Cardiac muscle cell (in vitro differentiated cells and primary cell): Measurements from ENCODE around the gene SLC35E2B. TPM values are rescaled to one million over a fixed set of nuclear protein-coding genes. Genes with fewer than 3 reads are reported as not detected.

Experiments
- DNase-seq, 2 donors: peaks; one replicate each; pipeline versions ENCODE4 v3.0.0 to v3.0.0-alpha.2; 2010 to 2017; ENCODE audit warnings: low read depth in 1 of 2, low spot score in 1 of 2
- H3K27ac ChIP-seq: fragments of 200-600 bp; sonication (generic); 2 replicates; pipeline ENCODE4 v1.5.1; 2016
- H3K27me3 ChIP-seq: fragments of 200-600 bp; sonication (generic); 2 replicates; pipeline ENCODE4 v1.6.0; 2016; ENCODE audit warnings: control low read depth
- H3K36me3 ChIP-seq: fragments of 200-600 bp; sonication (generic); 2 replicates; pipeline ENCODE4 v1.5.1; 2016; ENCODE audit warnings: control low read depth
- H3K4me1 ChIP-seq: fragments of 200-600 bp; sonication (generic); 2 replicates; pipeline ENCODE4 v1.8.1; 2017; ENCODE audit warnings: low read depth, mild to moderate bottlenecking, mixed run types
- H3K4me3 ChIP-seq: fragments of 200-600 bp; sonication (generic); 2 replicates; pipeline ENCODE4 v1.5.1; 2016; ENCODE audit warnings: mild to moderate bottlenecking
- H3K9me3 ChIP-seq: fragments of 200-600 bp; sonication (generic); 2 replicates; pipeline ENCODE4 v1.5.1; 2017; ENCODE audit warnings: low read depth, mild to moderate bottlenecking, control low read depth
- CTCF ChIP-seq: IDR thresholded peaks from 2 replicates; pipeline ENCODE4 v1.5.1; 2012; ENCODE audit warnings: low read depth, mild to moderate bottlenecking, low read length
- polyA plus RNA-seq: library from polyadenylated mRNA; unstranded; fragments of >200 nt; fragmentation: Nextera tagmentation; extraction: Ambion mirVana; gene quantifications from 2 replicates; pipeline ENCODE4 v1.2.1, GENCODE V29; 2016
- total RNA-seq: library from RNA; depleted of rRNA; stranded (reverse); fragments of >200 nt; gene quantifications from 2 replicates; pipeline ENCODE4 v1.2.3, GENCODE V29; 2016

The SLC35E2B gene
- total and polyA plus RNA-seq, 2 experiments from 2014 or later, result 30.7 to 74.6 TPM

GRCh38 chr1:1616838-1617237, 75.8 kb downstream of the SLC35E2B start:
- Histone ChIP-seq H3K27me3 (no peaks in the 10 kb centered on the region), H3K4me3 (peak overlapping the region; percentile 83), H3K4me1 (peaks cover 7% of the 10 kb centered on the region), H3K36me3 (peaks cover 6% of the 10 kb centered on the region), H3K27ac (no peak overlapping the region), H3K9me3 (no peaks in the 10 kb centered on the region)
- no peak for TF ChIP-seq CTCF
- no peak for DNase-seq

GRCh38 chr1:1616045-1616790, 76.4 kb downstream of the SLC35E2B start:
- peaks cover 7% of the 10 kb centered on the region for H3K4me1 ChIP-seq
- H3K9me3 ChIP-seq, result no peaks in the 10 kb centered on the region
- no peak for TF ChIP-seq CTCF
- H3K27me3 ChIP-seq, result no peaks in the 10 kb centered on the region
- peak; percentile 50 to 60 for DNase-seq
- H3K36me3 ChIP-seq, result peaks cover 6% of the 10 kb centered on the region
- H3K4me3 ChIP-seq, result peak overlapping the region; percentile 83
- H3K27ac ChIP-seq, result peak overlapping the region; percentile 98

GRCh38 chr1:1615256-1616044, 77.1 kb downstream of the SLC35E2B start, which contains the start of gene MIB2:
MIB2 (plus strand) TSS chr1:1615500; CDS start chr1:1623453, 7,953 bp downstream.
- Histone ChIP-seq H3K36me3 (peaks cover 6% of the 10 kb centered on the region), H3K4me3 (peak within 1 kb of the TSS; percentile 83), H3K4me1 (peaks cover 7% of the 10 kb centered on the region), H3K27me3 (no peaks in the 10 kb centered on the region), H3K9me3 (no peaks in the 10 kb centered on the region), H3K27ac (peak within 1 kb of the TSS; percentile 98)
- DNase-seq, result peak; percentile 97 to 100
- TF ChIP-seq CTCF, result no peak

GRCh38 chr1:1614954-1615255, 77.7 kb downstream of the SLC35E2B start:
- H3K9me3 ChIP-seq, result no peaks in the 10 kb centered on the region
- no peak for DNase-seq
- H3K4me1 ChIP-seq, result peaks cover 7% of the 10 kb centered on the region
- H3K27ac ChIP-seq, result peak overlapping the region; percentile 1
- no peaks in the 10 kb centered on the region for H3K27me3 ChIP-seq
- peak overlapping the region; percentile 83 for H3K4me3 ChIP-seq
- H3K36me3 ChIP-seq, result peaks cover 6% of the 10 kb centered on the region
- no peak for TF ChIP-seq CTCF

- H3K4me3 ChIP-seq, result peak overlapping the region; percentile 83
- H3K9me3 ChIP-seq, result no peaks in the 10 kb centered on the region
- H3K27ac ChIP-seq, result peak overlapping the region; percentile 1
- peaks cover 7% of the 10 kb centered on the region for H3K4me1 ChIP-seq
- TF ChIP-seq CTCF, result no peak
- peak in 1 of 2 donors; percentile 93 for DNase-seq
- H3K27me3 ChIP-seq, result no peaks in the 10 kb centered on the region
- peaks cover 6% of the 10 kb centered on the region for H3K36me3 ChIP-seq
Measured at GRCh38 chr1:1614204-1614953, 78.2 kb downstream of the SLC35E2B start.
